ENCODE measurements around the gene RFTN1. TPM values are rescaled to one million over a fixed set of nuclear protein-coding genes. Genes with fewer than 3 reads are reported as not detected.
A peak's percentile ranks its signal among the peaks of the same experiment; 100 is the strongest.

The RFTN1 gene
- polyA plus RNA-seq, 3 donors: 30.2 to 33.6 (median 31.5) TPM

GRCh38 chr3:16412192-16412800 lies 101.2 kb downstream of the RFTN1 start:
- no peak for DNase-seq (ENCODE audit: low read depth in 3 of 3, low spot score in 2 of 3)

GRCh38 chr3:16411441-16411840 lies 102.1 kb downstream of the RFTN1 start:
- no peak for DNase-seq (ENCODE audit: low read depth in 3 of 3, low spot score in 2 of 3)

- DNase-seq (ENCODE audit: low read depth in 3 of 3, low spot score in 2 of 3): no peak
Measured at GRCh38 chr3:16410659-16411058, 102.8 kb downstream of the RFTN1 start.

- DNase-seq (ENCODE audit: low read depth in 3 of 3, low spot score in 2 of 3): no peak
Measured at GRCh38 chr3:16409032-16409431, 104.5 kb downstream of the RFTN1 start.

- DNase-seq (ENCODE audit: low read depth in 3 of 3, low spot score in 2 of 3): no peak
Measured at GRCh38 chr3:16407366-16407765, 106.1 kb downstream of the RFTN1 start.

- no peak for DNase-seq (ENCODE audit: low read depth in 3 of 3, low spot score in 2 of 3)
Measured at GRCh38 chr3:16406579-16406978, 106.9 kb downstream of the RFTN1 start.

GRCh38 chr3:16406166-16406565 lies 107.3 kb downstream of the RFTN1 start:
- no peak for DNase-seq (ENCODE audit: low read depth in 3 of 3, low spot score in 2 of 3)

- no peak for DNase-seq (ENCODE audit: low read depth in 3 of 3, low spot score in 2 of 3)
Measured at GRCh38 chr3:16404349-16404895, 109.1 kb downstream of the RFTN1 start.

GRCh38 chr3:16402451-16402850 lies 111.0 kb downstream of the RFTN1 start:
- DNase-seq (ENCODE audit: low read depth in 3 of 3, low spot score in 2 of 3): no peak

- DNase-seq (ENCODE audit: low read depth in 3 of 3, low spot score in 2 of 3): no peak
Measured at GRCh38 chr3:16401273-16401672, 112.2 kb downstream of the RFTN1 start.

- DNase-seq (ENCODE audit: low read depth in 3 of 3, low spot score in 2 of 3): peak in 2 of 3 donors; percentile 31 to 36
Measured at GRCh38 chr3:16400106-16400931, 113.2 kb downstream of the RFTN1 start.

- peak in 2 of 3 donors; percentile 58 to 60 for DNase-seq (ENCODE audit: low read depth in 3 of 3, low spot score in 2 of 3)
Measured at GRCh38 chr3:16399473-16399872, 114.0 kb downstream of the RFTN1 start.

GRCh38 chr3:16398648-16399047 lies 114.9 kb downstream of the RFTN1 start:
- DNase-seq (ENCODE audit: low read depth in 3 of 3, low spot score in 2 of 3): no peak

- no peak for DNase-seq (ENCODE audit: low read depth in 3 of 3, low spot score in 2 of 3)
Measured at GRCh38 chr3:16396202-16396601, 117.3 kb downstream of the RFTN1 start.

- no peak for DNase-seq (ENCODE audit: low read depth in 3 of 3, low spot score in 2 of 3)
Measured at GRCh38 chr3:16395212-16395611, 118.3 kb downstream of the RFTN1 start.

- DNase-seq (ENCODE audit: low read depth in 3 of 3, low spot score in 2 of 3): no peak
Measured at GRCh38 chr3:16394639-16395038, 118.9 kb downstream of the RFTN1 start.

GRCh38 chr3:16392717-16393116 lies 120.8 kb downstream of the RFTN1 start:
- DNase-seq (ENCODE audit: low read depth in 3 of 3, low spot score in 2 of 3): no peak

- DNase-seq (ENCODE audit: low read depth in 3 of 3, low spot score in 2 of 3): no peak
Measured at GRCh38 chr3:16392065-16392464, 121.4 kb downstream of the RFTN1 start.

GRCh38 chr3:16390581-16390980 lies 122.9 kb downstream of the RFTN1 start:
- no peak for DNase-seq (ENCODE audit: low read depth in 3 of 3, low spot score in 2 of 3)

- DNase-seq (ENCODE audit: low read depth in 3 of 3, low spot score in 2 of 3): peak; percentile 60 to 70 (median 68)
Measured at GRCh38 chr3:16388850-16389441, 124.6 kb downstream of the RFTN1 start.

- DNase-seq (ENCODE audit: low read depth in 3 of 3, low spot score in 2 of 3): no peak
Measured at GRCh38 chr3:16386561-16386960, 126.9 kb downstream of the RFTN1 start.

- DNase-seq (ENCODE audit: low read depth in 3 of 3, low spot score in 2 of 3): no peak
Measured at GRCh38 chr3:16385151-16385550, 128.3 kb downstream of the RFTN1 start.
